ENCODE results near the gene FAM174B.
A peak's percentile ranks its signal among the peaks of the same experiment; 100 is the strongest.

Gene FAM174B

GRCh38 chr15:92636908-92637481 is 18.6 kb downstream of the FAM174B start:
- FAIRE-seq (no peak), DNase-seq (ENCODE audit: insufficient read length) (no peak)
- TF ChIP-seq POLR2AphosphoS5 (IDR thresholded peaks at IDR 0.05; ENCODE audit: low read depth, low read length) (no peak), POLR2A (IDR thresholded peaks at IDR 0.05; ENCODE audit: low read depth, low read length) (no peak), TAF1 (IDR thresholded peaks at IDR 0.05; ENCODE audit: borderline replicate concordance, low read depth, low read length) (no peak)

- DNase-seq (ENCODE audit: insufficient read length), result no peak
- FAIRE-seq, result no peak
- no peak for TF ChIP-seq POLR2AphosphoS5 (IDR thresholded peaks at IDR 0.05; ENCODE audit: low read depth, low read length)
- TF ChIP-seq POLR2A (IDR thresholded peaks at IDR 0.05; ENCODE audit: low read depth, low read length), result no peak
- no peak for TF ChIP-seq TAF1 (IDR thresholded peaks at IDR 0.05; ENCODE audit: borderline replicate concordance, low read depth, low read length)
These were observed 19.1 kb downstream of the FAM174B start for GRCh38 chr15:92636401-92636907.

- TF ChIP-seq POLR2AphosphoS5 (IDR thresholded peaks at IDR 0.05; ENCODE audit: low read depth, low read length), result no peak
- DNase-seq (ENCODE audit: insufficient read length), result no peak
- FAIRE-seq, result no peak
These were observed 20.8 kb downstream of the FAM174B start for GRCh38 chr15:92634671-92635201.

- no peak for TF ChIP-seq POLR2AphosphoS5 (IDR thresholded peaks at IDR 0.05; ENCODE audit: low read depth, low read length)
- TF ChIP-seq POLR2A (IDR thresholded peaks at IDR 0.05; ENCODE audit: low read depth, low read length), result no peak
- no peak for TF ChIP-seq TAF1 (IDR thresholded peaks at IDR 0.05; ENCODE audit: borderline replicate concordance, low read depth, low read length)
- FAIRE-seq (no peak), DNase-seq (ENCODE audit: insufficient read length) (no peak)
These were observed 21.5 kb downstream of the FAM174B start for GRCh38 chr15:92634060-92634459.

- DNase-seq (ENCODE audit: insufficient read length), result no peak
- no peak for FAIRE-seq
- TF ChIP-seq POLR2AphosphoS5 (IDR thresholded peaks at IDR 0.05; ENCODE audit: low read depth, low read length) (no peak), TAF1 (IDR thresholded peaks at IDR 0.05; ENCODE audit: borderline replicate concordance, low read depth, low read length) (no peak), POLR2A (IDR thresholded peaks at IDR 0.05; ENCODE audit: low read depth, low read length) (no peak)
These were observed 22.2 kb downstream of the FAM174B start for GRCh38 chr15:92633418-92633817.

- TF ChIP-seq TAF1 (IDR thresholded peaks at IDR 0.05; ENCODE audit: borderline replicate concordance, low read depth, low read length), result no peak
- TF ChIP-seq POLR2AphosphoS5 (IDR thresholded peaks at IDR 0.05; ENCODE audit: low read depth, low read length), result no peak
- TF ChIP-seq POLR2A (IDR thresholded peaks at IDR 0.05; ENCODE audit: low read depth, low read length), result no peak
- DNase-seq (ENCODE audit: insufficient read length) (no peak), FAIRE-seq (no peak)
These were observed 22.6 kb downstream of the FAM174B start for GRCh38 chr15:92633001-92633400.

GRCh38 chr15:92631721-92632120 is 23.9 kb downstream of the FAM174B start:
- DNase-seq (ENCODE audit: insufficient read length) (no peak), FAIRE-seq (no peak)
- TF ChIP-seq TAF1 (IDR thresholded peaks at IDR 0.05; ENCODE audit: borderline replicate concordance, low read depth, low read length), result no peak
- TF ChIP-seq POLR2AphosphoS5 (IDR thresholded peaks at IDR 0.05; ENCODE audit: low read depth, low read length), result no peak
- TF ChIP-seq POLR2A (IDR thresholded peaks at IDR 0.05; ENCODE audit: low read depth, low read length), result no peak

GRCh38 chr15:92629975-92630626 is 25.5 kb downstream of the FAM174B start:
- FAIRE-seq, result no peak
- no peak for DNase-seq (ENCODE audit: insufficient read length)
- TF ChIP-seq POLR2A (IDR thresholded peaks at IDR 0.05; ENCODE audit: low read depth, low read length) (no peak), POLR2AphosphoS5 (IDR thresholded peaks at IDR 0.05; ENCODE audit: low read depth, low read length) (no peak), TAF1 (IDR thresholded peaks at IDR 0.05; ENCODE audit: borderline replicate concordance, low read depth, low read length) (no peak)

GRCh38 chr15:92629276-92629974 is 26.1 kb downstream of the FAM174B start:
- DNase-seq (ENCODE audit: insufficient read length) (no peak), FAIRE-seq (no peak)
- TF ChIP-seq POLR2A (IDR thresholded peaks at IDR 0.05; ENCODE audit: low read depth, low read length) (no peak), TAF1 (IDR thresholded peaks at IDR 0.05; ENCODE audit: borderline replicate concordance, low read depth, low read length) (no peak), POLR2AphosphoS5 (IDR thresholded peaks at IDR 0.05; ENCODE audit: low read depth, low read length) (no peak)

GRCh38 chr15:92627014-92627413 is 28.6 kb downstream of the FAM174B start:
- FAIRE-seq (no peak), DNase-seq (ENCODE audit: insufficient read length) (no peak)
- TF ChIP-seq POLR2AphosphoS5 (IDR thresholded peaks at IDR 0.05; ENCODE audit: low read depth, low read length) (no peak), TAF1 (IDR thresholded peaks at IDR 0.05; ENCODE audit: borderline replicate concordance, low read depth, low read length) (no peak), POLR2A (IDR thresholded peaks at IDR 0.05; ENCODE audit: low read depth, low read length) (no peak)

GRCh38 chr15:92625251-92625980 is 30.2 kb downstream of the FAM174B start:
- peak; percentile 42 for FAIRE-seq
- TF ChIP-seq POLR2A (IDR thresholded peaks at IDR 0.05; ENCODE audit: low read depth, low read length), result no peak
- no peak for TF ChIP-seq POLR2AphosphoS5 (IDR thresholded peaks at IDR 0.05; ENCODE audit: low read depth, low read length)
- TF ChIP-seq TAF1 (IDR thresholded peaks at IDR 0.05; ENCODE audit: borderline replicate concordance, low read depth, low read length), result no peak
- no peak for DNase-seq (ENCODE audit: insufficient read length)

All from GM12892 (cell line).